GM12873 (cell line): ENCODE data around the gene BET1.

Experiments used
- CTCF ChIP-seq: IDR thresholded peaks from 2 replicates; pipeline ENCODE4 v1.5.1; 2012; ENCODE audit warnings: low read depth, mild to moderate bottlenecking, moderate library complexity, low read length, control low read depth; ENCODE audit not compliant: insufficient read depth; ENCODE audit errors: missing control alignments

The BET1 gene

GRCh38 chr7:94004024-94004951, at the start of gene BET1:
Gene BET1 (minus strand): TSS chr7:94004355. CDS start chr7:94004216, 139 bp downstream.
- no peak for TF ChIP-seq CTCF

- no peak for TF ChIP-seq CTCF
Observed at GRCh38 chr7:94053532-94053931, 49.4 kb upstream of the BET1 start.

- no peak for TF ChIP-seq CTCF
Observed at GRCh38 chr7:94052398-94053180, 48.4 kb upstream of the BET1 start.

GRCh38 chr7:94050046-94050445, 45.9 kb upstream of the BET1 start:
- TF ChIP-seq CTCF, result no peak

GRCh38 chr7:94049615-94050014, 45.5 kb upstream of the BET1 start:
- TF ChIP-seq CTCF, result no peak

- no peak for TF ChIP-seq CTCF
Observed at GRCh38 chr7:94048755-94049154, 44.6 kb upstream of the BET1 start.

- TF ChIP-seq CTCF, result no peak
Observed at GRCh38 chr7:94047956-94048355, 43.8 kb upstream of the BET1 start.
